ENCODE results near the gene TK1.

- no peak for TF ChIP-seq CTCF (IDR thresholded peaks at IDR 0.05)
- TF ChIP-seq POLR2A (IDR thresholded peaks at IDR 0.05) = no peak
Observed at GRCh38 chr17:78134899-78135385, 51.9 kb downstream of the TK1 start.

Data from heart left ventricle (tissue), 13 donors.